ENCODE data around the gene CPOX. TPM values are rescaled to one million over a fixed set of nuclear protein-coding genes. Genes with fewer than 3 reads are reported as not detected.

Gene CPOX
- total and polyA plus RNA-seq, 10 of the 15 experiments (the other 5 are each of a cell fraction or from before 2014, with no cell fraction given): 40.7 to 72.6 (median 64.5) TPM

DNA sequence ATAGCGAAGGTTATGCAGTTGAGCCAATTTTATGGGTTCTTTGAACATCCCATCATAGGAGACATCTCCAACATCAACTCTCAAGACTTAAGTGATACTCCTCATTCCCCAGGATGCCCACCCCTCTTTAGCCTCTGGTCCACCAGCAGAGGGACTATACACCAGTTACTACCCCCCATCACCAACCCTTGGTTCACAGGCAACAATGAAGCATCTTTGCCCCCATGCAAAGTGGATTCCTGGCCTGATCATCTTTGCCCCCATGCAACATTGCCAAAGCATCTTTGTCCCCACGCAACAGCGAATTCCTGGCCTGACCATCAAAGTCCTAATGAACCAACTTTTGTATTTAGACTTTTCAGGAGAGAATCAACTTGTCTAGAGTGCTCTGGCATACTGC lies 42.6 kb downstream of the CPOX start:
- intact Hi-C loops (cut with micrococcal nuclease; ENCODE audit: unreplicated experiment): loop anchor here (10.0 kb wide), 1 partner anchor 864 kb away; no protein-coding TSS in a partner anchor
- BruUV-seq (replicated peaks): no TSS peak
- ChIA-PET SMC1A (ENCODE audit: uncharacterized antibody, unreplicated experiment) (interaction anchor here (0.7 to 23.6 kb wide), 9 partner anchors 11 to 189 kb away, joined by 3 to 603 read pairs (median 4); partner anchors contain the start of genes CLDND1 and GPR15), POLR2A (interaction anchor here (1.5 to 23.2 kb wide), 4 partner anchors 11 to 22 kb away, joined by 4 to 350 read pairs (median 25); partner anchors contain the start of gene GPR15), CTCF (interaction anchor here (0.7 to 2.7 kb wide), 5 partner anchors 10 to 18 kb away, joined by 4 to 14 read pairs (median 8); partner anchors contain the start of gene GPR15), RAD21 (ENCODE audit: unreplicated experiment) (interaction anchor here (0.9 to 20.2 kb wide), 6 partner anchors 9 to 31 kb away, joined by 3 to 511 read pairs (median 8); partner anchors contain the start of genes CLDND1 and GPR15)
- ATAC-seq (peak; percentile 0), DNase-seq (ENCODE audit: low read depth, low spot score) (no peak), FAIRE-seq (no peak)
- H3K4me2 ChIP-seq (ENCODE audit: control insufficient read depth, insufficient read depth): peak overlapping the region; percentile 57
- no peaks in the 10 kb centered on the region for H3K27me3 ChIP-seq (replicated peaks in 1 of 2; ENCODE audit: control insufficient read depth in 2 of 2, insufficient read depth in 2 of 2, low read length in 1 of 2)
- H3K36me3 ChIP-seq (ENCODE audit: control insufficient read depth in 2 of 2, insufficient read depth in 2 of 2, low read length in 1 of 2): no peaks in the 10 kb centered on the region
- H3K4me1 ChIP-seq (ENCODE audit: control insufficient read depth, insufficient read depth, low read length): peaks cover 20% of the 10 kb centered on the region; the same call in 1 of the 2 replicates
- WGBS (ENCODE audit: insufficient coverage, insufficient replicate concordance, low lambda C conversion rate, missing lambda C conversion rate): 95% methylated on average over 3 of the region's 3 CpGs
- peaks cover 95% of the 10 kb centered on the region for H3K79me2 ChIP-seq (ENCODE audit: control insufficient read depth, insufficient read depth, low read length)
- H3K9me3 ChIP-seq (replicated peaks; ENCODE audit: control insufficient read depth, insufficient read depth, low read length): no peaks in the 10 kb centered on the region
- H3K27ac ChIP-seq (ENCODE audit: control insufficient read depth, insufficient read depth): peak overlapping the region; percentile 100
- TF ChIP-seq, protein P1, sequence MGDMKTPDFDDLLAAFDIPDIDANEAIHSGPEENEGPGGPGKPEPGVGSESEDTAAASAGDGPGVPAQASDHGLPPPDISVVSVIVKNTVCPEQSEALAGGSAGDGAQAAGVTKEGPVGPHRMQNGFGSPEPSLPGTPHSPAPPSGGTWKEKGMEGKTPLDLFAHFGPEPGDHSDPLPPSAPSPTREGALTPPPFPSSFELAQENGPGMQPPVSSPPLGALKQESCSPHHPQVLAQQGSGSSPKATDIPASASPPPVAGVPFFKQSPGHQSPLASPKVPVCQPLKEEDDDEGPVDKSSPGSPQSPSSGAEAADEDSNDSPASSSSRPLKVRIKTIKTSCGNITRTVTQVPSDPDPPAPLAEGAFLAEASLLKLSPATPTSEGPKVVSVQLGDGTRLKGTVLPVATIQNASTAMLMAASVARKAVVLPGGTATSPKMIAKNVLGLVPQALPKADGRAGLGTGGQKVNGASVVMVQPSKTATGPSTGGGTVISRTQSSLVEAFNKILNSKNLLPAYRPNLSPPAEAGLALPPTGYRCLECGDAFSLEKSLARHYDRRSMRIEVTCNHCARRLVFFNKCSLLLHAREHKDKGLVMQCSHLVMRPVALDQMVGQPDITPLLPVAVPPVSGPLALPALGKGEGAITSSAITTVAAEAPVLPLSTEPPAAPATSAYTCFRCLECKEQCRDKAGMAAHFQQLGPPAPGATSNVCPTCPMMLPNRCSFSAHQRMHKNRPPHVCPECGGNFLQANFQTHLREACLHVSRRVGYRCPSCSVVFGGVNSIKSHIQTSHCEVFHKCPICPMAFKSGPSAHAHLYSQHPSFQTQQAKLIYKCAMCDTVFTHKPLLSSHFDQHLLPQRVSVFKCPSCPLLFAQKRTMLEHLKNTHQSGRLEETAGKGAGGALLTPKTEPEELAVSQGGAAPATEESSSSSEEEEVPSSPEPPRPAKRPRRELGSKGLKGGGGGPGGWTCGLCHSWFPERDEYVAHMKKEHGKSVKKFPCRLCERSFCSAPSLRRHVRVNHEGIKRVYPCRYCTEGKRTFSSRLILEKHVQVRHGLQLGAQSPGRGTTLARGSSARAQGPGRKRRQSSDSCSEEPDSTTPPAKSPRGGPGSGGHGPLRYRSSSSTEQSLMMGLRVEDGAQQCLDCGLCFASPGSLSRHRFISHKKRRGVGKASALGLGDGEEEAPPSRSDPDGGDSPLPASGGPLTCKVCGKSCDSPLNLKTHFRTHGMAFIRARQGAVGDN (IDR thresholded peaks at IDR 0.05): peak; percentile 1; the same call in 1 of the 2 replicates
- TF ChIP-seq POLR2AphosphoS5 (IDR thresholded peaks at IDR 0.05; ENCODE audit: low read length) (peak; percentile 69), LARP7 (IDR thresholded peaks at IDR 0.05) (no peak), JUNB (IDR thresholded peaks at IDR 0.05) (no peak), POLR2A (IDR thresholded peaks at IDR 0.05; ENCODE audit: low read depth, low read length) (peak; percentile 18; the same call in 1 of the 2 replicates), TCF3 (IDR thresholded peaks at IDR 0.05; ENCODE audit: borderline replicate concordance, insufficient read depth, low read depth, low read length) (no peak), ZNF24 (IDR thresholded peaks at IDR 0.05) (0 out of 2 replicates have a peak, but pooled peaks have one; percentile 41), GATAD2B (conservative IDR thresholded peaks at IDR 0.05; ENCODE audit: low read depth) (0 out of 2 replicates have a peak, but pooled peaks have one; percentile 30), BRCA1 (IDR thresholded peaks at IDR 0.05; ENCODE audit: low read depth, low read length) (no peak)
- TF ChIP-seq, protein P2, sequence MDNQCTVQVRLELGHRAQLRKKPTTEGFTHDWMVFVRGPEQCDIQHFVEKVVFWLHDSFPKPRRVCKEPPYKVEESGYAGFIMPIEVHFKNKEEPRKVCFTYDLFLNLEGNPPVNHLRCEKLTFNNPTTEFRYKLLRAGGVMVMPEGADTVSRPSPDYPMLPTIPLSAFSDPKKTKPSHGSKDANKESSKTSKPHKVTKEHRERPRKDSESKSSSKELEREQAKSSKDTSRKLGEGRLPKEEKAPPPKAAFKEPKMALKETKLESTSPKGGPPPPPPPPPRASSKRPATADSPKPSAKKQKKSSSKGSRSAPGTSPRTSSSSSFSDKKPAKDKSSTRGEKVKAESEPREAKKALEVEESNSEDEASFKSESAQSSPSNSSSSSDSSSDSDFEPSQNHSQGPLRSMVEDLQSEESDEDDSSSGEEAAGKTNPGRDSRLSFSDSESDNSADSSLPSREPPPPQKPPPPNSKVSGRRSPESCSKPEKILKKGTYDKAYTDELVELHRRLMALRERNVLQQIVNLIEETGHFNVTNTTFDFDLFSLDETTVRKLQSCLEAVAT (IDR thresholded peaks at IDR 0.05): 0 out of 2 replicates have a peak, but pooled peaks have one; percentile 23
- TF ChIP-seq, protein P3, sequence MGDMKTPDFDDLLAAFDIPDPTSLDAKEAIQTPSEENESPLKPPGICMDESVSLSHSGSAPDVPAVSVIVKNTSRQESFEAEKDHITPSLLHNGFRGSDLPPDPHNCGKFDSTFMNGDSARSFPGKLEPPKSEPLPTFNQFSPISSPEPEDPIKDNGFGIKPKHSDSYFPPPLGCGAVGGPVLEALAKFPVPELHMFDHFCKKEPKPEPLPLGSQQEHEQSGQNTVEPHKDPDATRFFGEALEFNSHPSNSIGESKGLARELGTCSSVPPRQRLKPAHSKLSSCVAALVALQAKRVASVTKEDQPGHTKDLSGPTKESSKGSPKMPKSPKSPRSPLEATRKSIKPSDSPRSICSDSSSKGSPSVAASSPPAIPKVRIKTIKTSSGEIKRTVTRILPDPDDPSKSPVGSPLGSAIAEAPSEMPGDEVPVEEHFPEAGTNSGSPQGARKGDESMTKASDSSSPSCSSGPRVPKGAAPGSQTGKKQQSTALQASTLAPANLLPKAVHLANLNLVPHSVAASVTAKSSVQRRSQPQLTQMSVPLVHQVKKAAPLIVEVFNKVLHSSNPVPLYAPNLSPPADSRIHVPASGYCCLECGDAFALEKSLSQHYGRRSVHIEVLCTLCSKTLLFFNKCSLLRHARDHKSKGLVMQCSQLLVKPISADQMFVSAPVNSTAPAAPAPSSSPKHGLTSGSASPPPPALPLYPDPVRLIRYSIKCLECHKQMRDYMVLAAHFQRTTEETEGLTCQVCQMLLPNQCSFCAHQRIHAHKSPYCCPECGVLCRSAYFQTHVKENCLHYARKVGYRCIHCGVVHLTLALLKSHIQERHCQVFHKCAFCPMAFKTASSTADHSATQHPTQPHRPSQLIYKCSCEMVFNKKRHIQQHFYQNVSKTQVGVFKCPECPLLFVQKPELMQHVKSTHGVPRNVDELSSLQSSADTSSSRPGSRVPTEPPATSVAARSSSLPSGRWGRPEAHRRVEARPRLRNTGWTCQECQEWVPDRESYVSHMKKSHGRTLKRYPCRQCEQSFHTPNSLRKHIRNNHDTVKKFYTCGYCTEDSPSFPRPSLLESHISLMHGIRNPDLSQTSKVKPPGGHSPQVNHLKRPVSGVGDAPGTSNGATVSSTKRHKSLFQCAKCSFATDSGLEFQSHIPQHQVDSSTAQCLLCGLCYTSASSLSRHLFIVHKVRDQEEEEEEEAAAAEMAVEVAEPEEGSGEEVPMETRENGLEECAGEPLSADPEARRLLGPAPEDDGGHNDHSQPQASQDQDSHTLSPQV (IDR thresholded peaks at IDR 0.05): no peak
- no peak overlapping the region for H2AFZ ChIP-seq (ENCODE audit: control insufficient read depth, low read depth, low read length)
- peak overlapping the region; percentile 94; the same call in 1 of the 2 replicates for H3K9ac ChIP-seq (ENCODE audit: control insufficient read depth, insufficient read depth, low read length)
- peak overlapping the region; percentile 73; the same call in 1 of the 2 replicates for H3K4me3 ChIP-seq
- no peaks in the 10 kb centered on the region for H4K20me1 ChIP-seq (ENCODE audit: control insufficient read depth, insufficient read depth)
- in situ Hi-C loops (cut with MboI): no loop called here

Data from GM12878 (cell line).